ENCODE measurements around the gene THBS3.
A peak's percentile ranks its signal among the peaks of the same experiment; 100 is the strongest.

THBS3 gene

DNA sequence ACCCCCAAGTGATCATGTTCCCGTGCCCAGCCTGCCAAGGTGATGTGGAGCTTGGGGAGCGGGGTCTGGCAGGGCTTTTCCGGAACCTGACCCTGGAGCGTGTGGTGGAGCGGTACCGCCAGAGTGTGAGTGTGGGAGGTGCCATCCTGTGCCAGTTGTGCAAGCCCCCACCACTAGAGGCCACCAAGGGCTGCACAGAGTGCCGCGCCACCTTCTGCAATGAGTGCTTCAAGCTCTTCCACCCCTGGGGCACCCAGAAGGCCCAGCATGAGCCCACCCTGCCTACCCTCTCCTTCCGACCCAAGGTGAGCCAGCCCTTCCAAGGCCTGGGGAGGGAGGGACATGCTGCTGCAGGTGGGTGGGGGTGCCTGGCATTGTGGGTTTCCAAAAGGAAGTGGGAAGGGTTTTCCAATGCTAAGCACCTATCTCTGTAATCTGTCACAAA, 31.7 kb downstream of the THBS3 start:
- no peak overlapping the region for H3K4me3 ChIP-seq (ENCODE audit: low read length)
- no peak for DNase-seq (ENCODE audit: low read depth)
- TF ChIP-seq, protein P1, sequence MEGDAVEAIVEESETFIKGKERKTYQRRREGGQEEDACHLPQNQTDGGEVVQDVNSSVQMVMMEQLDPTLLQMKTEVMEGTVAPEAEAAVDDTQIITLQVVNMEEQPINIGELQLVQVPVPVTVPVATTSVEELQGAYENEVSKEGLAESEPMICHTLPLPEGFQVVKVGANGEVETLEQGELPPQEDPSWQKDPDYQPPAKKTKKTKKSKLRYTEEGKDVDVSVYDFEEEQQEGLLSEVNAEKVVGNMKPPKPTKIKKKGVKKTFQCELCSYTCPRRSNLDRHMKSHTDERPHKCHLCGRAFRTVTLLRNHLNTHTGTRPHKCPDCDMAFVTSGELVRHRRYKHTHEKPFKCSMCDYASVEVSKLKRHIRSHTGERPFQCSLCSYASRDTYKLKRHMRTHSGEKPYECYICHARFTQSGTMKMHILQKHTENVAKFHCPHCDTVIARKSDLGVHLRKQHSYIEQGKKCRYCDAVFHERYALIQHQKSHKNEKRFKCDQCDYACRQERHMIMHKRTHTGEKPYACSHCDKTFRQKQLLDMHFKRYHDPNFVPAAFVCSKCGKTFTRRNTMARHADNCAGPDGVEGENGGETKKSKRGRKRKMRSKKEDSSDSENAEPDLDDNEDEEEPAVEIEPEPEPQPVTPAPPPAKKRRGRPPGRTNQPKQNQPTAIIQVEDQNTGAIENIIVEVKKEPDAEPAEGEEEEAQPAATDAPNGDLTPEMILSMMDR (conservative IDR thresholded peaks at IDR 0.05; ENCODE audit: low read length), result no peak; the same call in 1 of the 2 replicates

DNA sequence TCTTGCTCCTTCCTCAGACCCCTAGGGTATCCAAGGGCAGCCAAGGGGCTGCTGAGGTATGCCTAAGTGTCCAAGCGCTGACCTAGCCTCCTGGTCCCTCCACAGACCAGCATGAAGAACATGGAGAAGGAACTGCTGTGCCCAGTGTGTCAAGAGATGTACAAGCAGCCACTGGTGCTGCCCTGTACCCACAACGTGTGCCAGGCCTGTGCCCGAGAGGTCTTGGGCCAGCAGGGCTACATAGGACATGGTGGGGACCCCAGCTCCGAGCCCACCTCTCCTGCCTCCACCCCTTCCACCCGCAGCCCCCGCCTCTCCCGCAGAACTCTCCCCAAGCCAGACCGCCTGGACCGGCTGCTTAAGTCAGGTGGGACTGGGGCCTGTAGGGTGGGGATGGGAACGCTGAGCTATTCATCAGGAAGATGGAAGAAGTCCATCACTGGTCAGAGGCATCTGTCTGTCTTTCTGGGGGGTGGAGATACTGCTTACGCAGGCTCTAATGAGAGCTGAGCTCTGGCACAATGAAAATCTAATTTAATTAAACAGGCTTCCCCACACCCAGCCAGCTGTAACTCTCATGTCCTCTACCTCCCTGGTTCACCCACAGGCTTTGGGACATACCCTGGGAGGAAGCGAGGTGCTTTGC, 32.3 kb downstream of the THBS3 start:
- TF ChIP-seq, protein P1 (conservative IDR thresholded peaks at IDR 0.05; ENCODE audit: low read length), result no peak
- H3K4me3 ChIP-seq (ENCODE audit: low read length), result no peak overlapping the region
- DNase-seq (ENCODE audit: low read depth), result no peak

DNA sequence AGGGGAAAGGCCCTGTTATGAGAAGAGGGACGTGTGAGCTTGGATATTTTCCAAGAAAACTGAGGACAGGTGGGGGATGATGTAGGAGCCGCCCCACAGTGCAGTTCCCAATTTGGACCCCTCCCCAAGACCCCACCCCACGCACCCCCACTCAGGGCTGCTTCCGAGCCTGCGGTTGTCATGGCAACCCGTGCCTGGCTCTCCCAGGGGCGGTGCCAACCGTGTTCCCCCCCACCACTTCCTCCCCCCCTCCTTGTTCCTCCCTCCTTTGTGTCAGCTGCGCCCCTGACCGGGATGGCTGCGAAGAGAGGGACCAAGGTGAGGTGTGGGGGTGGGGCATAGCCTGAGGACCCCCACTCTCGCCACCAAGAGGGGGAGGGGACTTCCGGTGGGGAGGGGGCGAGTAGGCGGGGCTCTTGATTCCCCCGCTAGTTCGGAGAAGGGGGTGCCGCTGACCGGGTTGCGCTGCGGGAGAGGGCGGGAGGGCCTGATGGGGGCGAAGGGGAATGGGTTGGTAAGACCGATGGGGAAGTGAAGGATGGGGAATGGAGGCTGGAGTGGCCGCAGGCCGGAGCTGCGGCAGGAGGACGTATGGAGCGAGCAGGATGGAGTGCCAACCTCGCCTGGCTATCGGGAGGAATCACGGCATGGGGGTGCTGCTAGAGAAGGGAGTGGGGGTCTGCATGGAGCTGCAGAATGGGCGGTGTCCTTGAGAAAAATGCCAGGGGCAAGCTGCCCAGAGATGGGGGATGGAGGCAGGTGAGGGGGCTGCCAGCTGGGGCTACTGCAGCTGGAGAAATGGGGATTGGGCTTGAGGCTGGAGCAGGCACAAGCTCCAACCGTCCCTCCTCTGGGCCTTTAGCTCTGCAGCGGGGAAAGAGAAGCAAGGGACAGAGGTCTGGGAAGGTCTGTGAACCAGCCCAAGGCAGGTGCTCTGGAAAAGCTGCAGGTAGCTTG, 33.1 kb downstream of the THBS3 start:
- H3K4me3 ChIP-seq (ENCODE audit: low read length), result peak overlapping the region; percentile 98
- TF ChIP-seq, protein P1 (conservative IDR thresholded peaks at IDR 0.05; ENCODE audit: low read length), result no peak
- DNase-seq (ENCODE audit: low read depth), result no peak

DNA sequence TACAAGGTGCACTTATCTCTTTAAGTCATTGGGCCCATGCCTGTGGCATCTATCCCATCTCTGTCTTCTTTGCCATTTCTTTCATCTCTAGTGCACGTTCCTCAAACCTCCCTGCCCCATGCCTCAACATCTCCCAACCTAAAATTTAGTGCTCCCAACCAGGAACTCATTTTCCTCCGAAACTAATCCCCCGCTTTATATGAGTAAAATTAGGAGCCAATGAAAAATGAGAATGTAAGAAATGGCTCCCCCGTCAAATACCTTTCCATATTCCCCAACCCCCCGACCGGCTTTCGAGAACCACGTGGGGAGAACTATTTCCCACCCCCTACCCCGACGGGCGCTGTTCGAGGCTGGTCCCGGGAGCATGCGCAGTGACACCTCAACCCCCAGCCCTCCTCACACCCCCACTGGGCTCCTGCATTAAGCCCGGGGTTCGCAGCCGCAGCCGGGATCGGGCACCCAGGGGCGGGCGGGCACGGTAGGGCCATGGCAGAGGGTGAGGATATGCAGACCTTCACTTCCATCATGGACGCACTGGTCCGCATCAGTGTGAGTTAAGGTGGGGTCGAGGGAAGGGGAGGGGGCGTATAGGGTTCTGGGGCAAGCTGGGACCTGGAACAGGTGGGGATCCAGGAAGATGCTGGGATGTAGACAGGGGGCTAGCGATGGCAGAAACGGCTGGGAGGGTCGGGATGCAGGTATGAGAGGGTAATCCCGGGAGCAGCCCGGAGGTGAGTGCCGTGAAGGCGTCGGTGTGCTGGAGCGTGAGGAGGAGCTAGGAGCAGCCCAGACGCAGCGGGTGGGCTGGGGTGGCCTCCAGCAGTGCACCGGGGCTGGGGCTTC, 34.0 kb downstream of the THBS3 start, which contains the start of gene TRIM46:
Gene TRIM46 (plus strand): TSS at position 372 of the 846 bp plus-strand sequence. CDS start 118 bp downstream, at position 490.
- peak; percentile 47 for DNase-seq (ENCODE audit: low read depth)
- peak within 1 kb of the TSS; percentile 98 for H3K4me3 ChIP-seq (ENCODE audit: low read length)
- TF ChIP-seq, protein P1 (conservative IDR thresholded peaks at IDR 0.05; ENCODE audit: low read length), result no peak

DNA sequence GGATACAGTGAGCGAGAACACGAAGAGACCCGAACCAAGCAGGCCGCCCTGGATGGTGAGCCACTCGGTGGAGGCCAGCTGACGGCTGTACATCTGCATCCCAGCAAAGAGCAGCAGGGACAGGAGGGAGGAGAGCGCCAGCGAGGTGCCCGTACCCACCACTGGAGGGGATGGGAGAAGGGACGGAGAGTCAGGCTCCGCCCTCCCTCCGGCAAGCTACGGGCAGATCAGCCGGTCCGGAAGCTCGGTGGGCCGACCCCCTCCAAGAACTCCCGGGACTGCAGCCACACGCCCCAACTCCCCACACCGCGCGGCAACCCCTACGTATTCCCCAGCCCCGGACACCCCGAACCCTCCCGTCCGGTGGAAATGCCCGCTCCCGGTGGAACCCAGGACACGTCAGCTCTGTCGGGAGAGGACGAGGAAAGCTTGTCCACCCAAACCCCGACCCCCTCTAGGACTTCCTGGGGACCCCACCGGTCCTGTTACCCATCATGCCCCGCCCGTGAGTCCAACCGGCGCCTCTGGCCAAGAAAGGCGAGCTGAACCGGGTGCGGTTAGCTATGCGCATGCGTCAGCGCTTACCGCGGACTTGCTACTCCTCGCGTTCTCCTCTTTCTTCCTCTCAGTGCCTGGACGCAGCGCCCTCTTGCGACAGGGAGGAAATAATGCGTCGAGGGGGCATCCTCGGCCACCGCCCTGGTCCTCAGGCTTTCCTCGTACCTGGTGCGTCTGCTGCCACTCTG, 34.8 kb downstream of the THBS3 start, which contains the start of gene KRTCAP2:
Gene KRTCAP2 (minus strand): TSS at position 573 of the 746 bp plus-strand sequence. CDS start 80 bp downstream, at position 493.
- TF ChIP-seq, protein P1 (conservative IDR thresholded peaks at IDR 0.05; ENCODE audit: low read length), result peak; percentile 86
- DNase-seq (ENCODE audit: low read depth), result peak; percentile 95
- peak within 1 kb of the TSS; percentile 98 for H3K4me3 ChIP-seq (ENCODE audit: low read length)
